Activated T-cell treated with anti-CD3 and anti-CD28 coated beads, Interleukin-2, amount 50 U/mL, for 24 hours (primary cell): Measurements from ENCODE around the gene BCL7A.
A peak's percentile ranks its signal among the peaks of the same experiment; 100 is the strongest.

Source experiments
- DNase-seq: peaks from one replicate; pipeline ENCODE4 v3.0.0-alpha.2; 2020
- H3K27ac Mint-ChIP-seq: 2 replicates; pipeline ENCODE4 v1.8.0; 2020; ENCODE audit warnings: mild to moderate bottlenecking, mixed read lengths
- H3K27me3 Mint-ChIP-seq: 2 replicates; pipeline ENCODE4 v1.8.0; 2020; ENCODE audit warnings: mixed read lengths
- H3K36me3 Mint-ChIP-seq: 2 replicates; pipeline ENCODE4 v1.8.0; 2020; ENCODE audit warnings: low read depth, mixed read lengths
- H3K4me1 Mint-ChIP-seq: 2 replicates; pipeline ENCODE4 v1.8.0; 2020; ENCODE audit warnings: low read depth, mixed read lengths
- H3K4me3 Mint-ChIP-seq: 2 replicates; pipeline ENCODE4 v1.8.0; 2020; ENCODE audit warnings: mild to moderate bottlenecking, moderate library complexity, mixed read lengths
- H3K9me3 Mint-ChIP-seq: 2 replicates; pipeline ENCODE4 v1.8.0; 2020; ENCODE audit warnings: mixed read lengths

BCL7A gene

DNA sequence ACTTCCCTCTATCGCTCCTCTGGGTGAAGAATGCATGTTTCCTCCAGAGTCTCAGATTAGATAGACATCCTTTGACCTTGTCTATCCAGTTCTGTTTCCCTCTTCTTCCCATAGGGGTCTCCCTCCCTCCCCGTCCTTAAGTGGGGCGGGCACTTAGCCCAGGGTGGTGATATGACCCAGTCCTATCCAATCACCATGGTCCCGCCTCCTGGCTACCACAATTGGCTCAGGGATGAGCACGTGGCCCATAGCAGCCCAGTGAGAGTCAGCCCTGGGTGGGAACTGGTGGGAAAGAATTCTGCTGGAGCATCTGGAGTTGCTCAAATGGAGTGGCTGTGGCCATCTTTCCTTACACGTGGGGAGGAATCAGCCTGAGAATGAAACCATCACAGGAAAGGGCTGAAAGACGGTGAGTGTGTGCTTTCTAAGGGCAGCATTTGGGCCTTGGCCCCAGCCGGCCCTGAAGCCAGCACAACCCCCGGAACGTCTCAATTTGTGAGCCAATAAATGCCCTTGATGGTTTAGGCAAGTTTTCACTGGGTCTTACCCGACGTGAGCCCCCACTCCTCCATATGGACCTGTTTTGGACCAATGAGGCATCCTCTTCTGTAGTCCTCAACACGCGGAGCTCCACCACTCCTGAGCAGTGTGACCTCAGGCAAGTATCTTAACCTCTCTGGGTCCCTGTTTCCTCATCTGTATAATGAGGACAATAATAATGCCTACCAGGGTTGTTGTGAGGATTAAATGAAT, 42.5 kb downstream of the BCL7A start:
- DNase-seq = peak; percentile 54
- no peaks in the 10 kb centered on the region for H3K27me3 Mint-ChIP-seq
- no peaks in the 10 kb centered on the region for H3K9me3 Mint-ChIP-seq
- no peak overlapping the region for H3K4me3 Mint-ChIP-seq
- H3K4me1 Mint-ChIP-seq = peaks cover 12% of the 10 kb centered on the region
- H3K27ac Mint-ChIP-seq = no peak overlapping the region
- H3K36me3 Mint-ChIP-seq = peaks cover 3% of the 10 kb centered on the region

DNA sequence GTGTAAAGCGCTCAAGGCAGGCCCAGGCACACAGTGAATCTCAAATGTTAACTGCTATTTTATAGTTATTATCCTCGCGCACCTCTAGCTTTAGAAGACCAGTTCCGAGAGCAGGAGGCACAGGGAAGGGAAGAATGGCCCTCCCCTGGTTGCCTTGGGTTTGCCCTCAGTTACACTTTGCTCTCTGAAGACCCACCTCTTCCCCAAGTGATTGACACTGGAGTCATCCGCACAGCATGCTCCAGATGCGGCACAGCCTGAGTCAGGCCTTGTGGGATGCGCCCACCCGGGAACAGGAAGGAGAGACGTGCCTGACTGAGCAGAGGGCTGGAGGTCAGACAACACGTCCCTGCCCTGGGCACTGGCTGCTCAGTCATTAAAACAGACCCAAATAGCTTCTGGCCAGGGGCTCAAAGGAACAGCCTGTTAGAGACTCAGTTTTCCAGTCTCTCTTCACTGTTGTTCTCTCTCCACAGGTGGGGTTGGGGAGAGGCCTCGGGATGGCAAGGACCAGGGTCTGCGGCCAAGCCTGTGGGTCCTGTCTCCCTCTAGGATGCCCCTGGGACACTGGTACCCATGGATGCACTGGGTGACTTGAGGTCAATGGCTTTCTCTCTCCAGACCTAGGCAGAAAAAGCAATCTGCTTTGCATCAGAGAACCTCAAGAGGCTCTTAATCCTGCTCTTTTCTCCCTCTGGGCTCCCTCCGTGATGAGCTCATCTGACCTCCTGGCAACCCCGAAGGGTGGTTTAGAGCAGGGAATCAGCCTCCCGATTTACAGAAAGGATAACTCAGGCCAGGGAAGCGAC, 43.3 kb downstream of the BCL7A start:
- H3K4me3 Mint-ChIP-seq = no peak overlapping the region

DNA sequence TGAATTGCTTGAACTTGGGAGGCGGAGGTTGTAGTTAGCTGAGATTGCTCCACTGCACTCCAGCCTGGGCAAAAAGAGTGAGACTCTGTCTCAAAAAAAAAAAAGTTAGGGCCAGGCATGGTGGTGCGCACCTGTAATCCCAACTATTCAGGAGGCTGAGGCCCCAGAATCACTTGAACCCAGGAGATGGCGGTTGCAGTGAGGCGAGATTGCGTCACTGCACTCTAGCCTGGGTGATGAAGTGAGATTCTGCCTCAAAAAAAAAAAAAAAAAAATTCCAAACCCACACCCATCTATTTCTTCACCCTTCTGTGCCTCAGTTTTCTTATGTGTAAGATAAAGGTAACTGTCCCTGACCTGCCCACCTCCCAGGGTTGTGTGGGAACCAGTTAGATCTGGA, 45.9 kb downstream of the BCL7A start:
- Mint-ChIP-seq H3K27ac (no peak overlapping the region), H3K36me3 (no peaks in the 10 kb centered on the region), H3K4me1 (peaks cover 12% of the 10 kb centered on the region), H3K4me3 (peak overlapping the region; percentile 11), H3K9me3 (no peaks in the 10 kb centered on the region), H3K27me3 (no peaks in the 10 kb centered on the region)
- no peak for DNase-seq

More for the DNA sequence above, 43.3 kb downstream of the BCL7A start:
- Mint-ChIP-seq H3K27me3 (no peaks in the 10 kb centered on the region), H3K36me3 (peaks cover 3% of the 10 kb centered on the region), H3K27ac (no peak overlapping the region), H3K4me1 (peaks cover 12% of the 10 kb centered on the region), H3K9me3 (no peaks in the 10 kb centered on the region)
- no peak for DNase-seq

DNA sequence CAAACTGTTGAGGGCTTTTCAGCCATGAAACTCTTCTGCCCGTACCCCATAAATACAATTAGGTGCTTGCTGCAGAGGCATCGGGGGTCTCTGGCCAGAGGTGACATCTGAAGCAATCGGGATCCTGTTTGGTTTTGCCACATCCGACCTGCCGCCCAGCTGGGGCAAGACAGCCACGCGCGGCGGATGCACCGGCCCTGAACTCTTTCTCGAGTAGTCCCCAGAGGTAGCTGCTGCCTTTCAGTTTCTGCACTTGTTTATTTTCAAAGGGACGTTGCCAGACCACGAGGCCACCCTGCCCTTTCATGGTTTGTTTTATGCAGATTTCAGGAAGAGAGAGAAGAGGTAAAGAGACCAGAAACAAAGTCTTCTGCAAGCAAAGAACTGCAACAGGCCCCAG, 46.3 kb downstream of the BCL7A start:
- H3K9me3 Mint-ChIP-seq = no peaks in the 10 kb centered on the region
- peaks cover 12% of the 10 kb centered on the region for H3K4me1 Mint-ChIP-seq

DNA sequence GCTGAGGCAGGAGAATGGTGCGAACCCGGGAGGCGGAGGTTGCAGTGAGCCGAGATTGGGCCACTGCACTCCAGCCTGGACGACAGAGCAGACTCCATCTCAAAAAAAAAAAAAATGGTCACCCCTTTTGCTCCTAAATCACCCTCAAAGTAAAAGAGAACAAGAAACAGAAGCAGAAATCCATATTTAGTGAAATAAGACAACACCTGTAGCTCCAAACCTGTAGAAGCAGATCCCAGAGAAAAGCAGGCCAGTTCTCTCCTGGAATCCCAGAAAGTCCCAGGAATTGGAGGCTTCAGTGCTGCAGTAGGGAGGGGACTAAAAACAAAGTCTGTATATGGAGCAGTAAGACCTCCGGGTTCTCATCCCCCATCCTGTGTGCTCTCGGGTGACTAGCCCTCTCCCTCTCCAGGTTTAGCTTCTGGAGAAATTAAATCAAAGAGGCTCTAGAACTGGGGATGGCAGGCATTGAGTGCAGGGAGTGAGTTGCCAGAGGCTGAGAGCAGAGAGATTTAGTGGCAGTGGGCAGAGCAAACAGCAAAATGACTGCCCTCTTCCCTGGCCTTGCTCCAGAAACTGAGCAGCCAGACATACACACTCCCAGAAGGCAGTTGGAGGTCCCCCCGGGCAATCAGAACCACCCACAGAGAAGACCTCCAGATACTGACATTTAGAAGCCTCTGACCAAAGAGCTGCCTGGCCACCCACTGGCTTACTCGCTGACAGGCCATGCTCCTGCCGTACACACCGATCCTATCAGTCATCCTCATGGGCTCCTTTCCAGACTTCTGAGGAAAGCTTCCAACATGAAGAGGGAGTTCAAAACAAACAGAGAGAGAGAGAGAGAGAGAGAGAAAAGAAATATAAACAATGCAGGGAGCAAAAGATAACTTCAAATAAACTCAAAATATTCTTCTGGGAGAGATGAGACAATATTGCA, 50.6 kb downstream of the BCL7A start:
- peaks cover 25% of the 10 kb centered on the region for H3K4me1 Mint-ChIP-seq
- no peak overlapping the region for H3K27ac Mint-ChIP-seq
- H3K27me3 Mint-ChIP-seq = no peaks in the 10 kb centered on the region
- no peak for DNase-seq
- H3K36me3 Mint-ChIP-seq = no peaks in the 10 kb centered on the region
- H3K4me3 Mint-ChIP-seq = no peak overlapping the region
- H3K9me3 Mint-ChIP-seq = no peaks in the 10 kb centered on the region

More for the DNA sequence above, 46.3 kb downstream of the BCL7A start:
- Mint-ChIP-seq H3K36me3 (no peaks in the 10 kb centered on the region), H3K27ac (no peak overlapping the region), H3K27me3 (no peaks in the 10 kb centered on the region), H3K4me3 (peak overlapping the region; percentile 11)
- DNase-seq = no peak

DNA sequence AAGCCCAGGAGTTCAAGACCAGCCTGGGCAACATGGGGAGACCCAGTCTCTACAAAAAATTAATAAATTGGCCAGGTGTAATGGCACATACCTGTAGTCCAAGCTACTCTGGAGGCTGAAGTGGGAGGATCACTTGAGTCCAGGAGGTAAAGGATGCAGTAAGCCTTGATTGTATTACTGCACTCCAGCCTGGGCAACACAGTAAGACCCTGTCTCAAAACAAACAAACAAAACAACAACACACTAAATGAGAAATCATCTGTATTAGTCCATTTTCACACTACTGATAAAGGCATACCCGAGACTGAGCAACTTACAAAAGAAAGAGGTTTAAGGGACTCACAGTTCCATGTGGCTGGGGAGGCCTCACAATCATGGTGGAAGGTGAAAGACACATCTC, 52.1 kb downstream of the BCL7A start:
- Mint-ChIP-seq H3K27me3 (no peaks in the 10 kb centered on the region), H3K4me1 (peaks cover 21% of the 10 kb centered on the region), H3K27ac (no peak overlapping the region), H3K36me3 (no peaks in the 10 kb centered on the region), H3K9me3 (no peaks in the 10 kb centered on the region), H3K4me3 (no peak overlapping the region)
- no peak for DNase-seq

DNA sequence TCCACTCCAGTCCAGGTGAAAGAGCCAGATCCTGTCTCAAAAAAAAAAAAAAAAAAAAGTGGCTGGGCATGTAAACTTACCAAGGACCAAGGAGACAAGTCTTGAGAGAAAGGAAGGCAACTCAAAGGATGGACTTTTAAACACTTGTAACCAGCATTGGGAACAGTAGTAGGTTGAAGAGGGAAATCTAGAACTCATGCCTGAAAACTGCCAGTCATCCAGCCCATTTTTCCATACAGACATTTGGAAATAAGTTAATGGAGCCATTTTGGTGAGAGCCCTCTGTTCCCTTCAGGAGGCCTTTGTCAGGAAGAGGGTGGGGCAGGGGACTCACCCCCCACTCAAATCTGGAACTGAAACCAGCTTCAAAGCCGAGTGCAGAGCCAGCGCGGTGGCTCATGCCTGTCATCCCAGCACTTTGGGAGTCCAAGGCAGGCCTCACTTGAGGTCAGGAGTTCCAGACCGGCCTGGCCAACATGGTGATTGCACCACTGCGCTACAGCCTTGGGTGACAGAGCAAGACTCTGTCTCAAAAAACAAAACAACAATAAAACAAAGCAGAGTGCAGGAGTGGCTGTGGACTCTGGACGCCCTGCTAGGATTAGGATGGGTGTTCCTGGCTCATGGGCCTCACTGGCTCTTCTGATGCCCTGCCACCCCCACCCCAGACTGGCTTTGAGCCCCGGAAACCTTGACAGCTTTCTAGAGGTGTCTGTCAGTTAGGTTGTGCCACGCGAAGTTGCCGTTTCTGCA, 55.2 kb downstream of the BCL7A start:
- no peaks in the 10 kb centered on the region for H3K9me3 Mint-ChIP-seq
- no peak overlapping the region for H3K4me3 Mint-ChIP-seq
- peaks cover 45% of the 10 kb centered on the region for H3K4me1 Mint-ChIP-seq
- H3K36me3 Mint-ChIP-seq = peaks cover 17% of the 10 kb centered on the region
- H3K27me3 Mint-ChIP-seq = no peaks in the 10 kb centered on the region
- no peak for DNase-seq
- H3K27ac Mint-ChIP-seq = peak overlapping the region; percentile 34

DNA sequence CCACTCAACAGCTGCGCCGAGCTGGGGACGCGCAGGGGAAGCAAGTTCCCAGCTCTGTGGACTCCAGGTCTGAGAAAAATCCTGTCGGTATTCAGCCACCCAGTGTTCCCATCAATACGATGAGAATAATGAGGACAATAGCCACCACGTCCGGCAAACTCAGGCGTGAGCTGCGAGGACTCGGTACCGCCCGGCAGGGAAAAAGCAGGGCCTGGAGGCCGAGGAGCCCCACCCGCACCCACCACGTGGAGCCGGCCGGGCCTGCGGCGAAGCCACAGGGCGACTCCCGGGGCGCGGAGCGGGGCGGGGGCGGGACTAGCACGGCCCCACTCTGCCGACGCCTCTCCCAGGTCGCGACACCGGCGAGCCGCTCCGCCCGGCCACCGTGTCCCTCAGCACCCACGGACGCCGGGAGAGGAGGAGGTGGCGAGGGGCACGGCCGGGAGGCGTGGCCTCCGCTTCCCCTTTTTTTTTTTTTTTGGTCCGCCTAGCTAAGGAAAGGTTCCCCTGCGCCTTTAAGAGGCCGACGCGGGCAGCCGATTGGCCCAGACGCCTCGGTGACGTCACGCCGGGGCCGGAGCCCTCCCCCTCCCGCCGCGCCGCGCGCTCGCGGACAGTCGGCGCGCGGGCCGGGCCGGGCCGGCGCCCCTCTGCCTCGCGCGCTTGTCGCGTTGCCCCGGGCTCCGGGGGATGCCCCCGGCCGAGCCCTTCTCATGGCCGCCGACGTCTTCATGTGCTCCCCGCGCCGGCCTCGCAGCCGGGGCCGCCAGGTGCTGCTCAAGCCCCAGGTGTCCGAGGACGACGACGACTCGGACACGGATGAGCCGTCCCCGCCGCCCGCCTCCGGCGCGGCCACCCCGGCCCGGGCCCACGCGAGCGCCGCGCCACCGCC, 56.7 kb downstream of the BCL7A start, which contains the start of gene MLXIP:
Gene MLXIP (plus strand): TSS at position 616 of the 892 bp plus-strand sequence. CDS start 98 bp downstream, at position 714.
- Mint-ChIP-seq H3K27ac (peak within 1 kb of the TSS; percentile 91), H3K4me3 (peak within 1 kb of the TSS; percentile 91), H3K36me3 (peaks cover 27% of the 10 kb centered on the region), H3K27me3 (no peaks in the 10 kb centered on the region), H3K4me1 (peaks cover 60% of the 10 kb centered on the region), H3K9me3 (no peaks in the 10 kb centered on the region)
- peak; percentile 92 for DNase-seq

DNA sequence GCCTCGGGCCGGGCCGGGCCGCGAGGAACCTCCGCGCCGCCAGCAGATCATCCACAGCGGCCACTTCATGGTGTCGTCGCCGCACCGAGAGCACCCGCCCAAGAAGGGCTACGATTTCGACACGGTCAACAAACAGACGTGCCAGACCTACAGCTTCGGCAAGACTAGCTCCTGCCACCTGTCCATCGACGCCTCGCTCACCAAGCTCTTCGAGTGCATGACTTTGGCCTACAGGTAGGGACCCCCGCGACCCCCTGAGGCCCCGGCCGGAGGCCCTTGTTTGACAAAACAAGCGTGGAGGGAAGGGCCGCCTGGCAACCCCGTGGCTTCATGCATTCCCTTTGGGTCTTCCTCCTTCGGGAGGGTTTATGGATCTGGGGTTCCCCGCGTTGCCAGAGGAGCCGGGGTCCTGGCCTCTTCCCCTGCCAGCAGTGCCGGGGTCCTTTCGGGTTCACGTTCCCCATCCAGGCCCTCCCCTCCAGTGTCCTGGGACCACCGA, 57.4 kb downstream of the BCL7A start:
- Mint-ChIP-seq H3K4me3 (peak overlapping the region; percentile 91), H3K27me3 (no peaks in the 10 kb centered on the region), H3K4me1 (peaks cover 65% of the 10 kb centered on the region), H3K9me3 (no peaks in the 10 kb centered on the region), H3K36me3 (peaks cover 34% of the 10 kb centered on the region), H3K27ac (peak overlapping the region; percentile 91)
- DNase-seq = no peak

DNA sequence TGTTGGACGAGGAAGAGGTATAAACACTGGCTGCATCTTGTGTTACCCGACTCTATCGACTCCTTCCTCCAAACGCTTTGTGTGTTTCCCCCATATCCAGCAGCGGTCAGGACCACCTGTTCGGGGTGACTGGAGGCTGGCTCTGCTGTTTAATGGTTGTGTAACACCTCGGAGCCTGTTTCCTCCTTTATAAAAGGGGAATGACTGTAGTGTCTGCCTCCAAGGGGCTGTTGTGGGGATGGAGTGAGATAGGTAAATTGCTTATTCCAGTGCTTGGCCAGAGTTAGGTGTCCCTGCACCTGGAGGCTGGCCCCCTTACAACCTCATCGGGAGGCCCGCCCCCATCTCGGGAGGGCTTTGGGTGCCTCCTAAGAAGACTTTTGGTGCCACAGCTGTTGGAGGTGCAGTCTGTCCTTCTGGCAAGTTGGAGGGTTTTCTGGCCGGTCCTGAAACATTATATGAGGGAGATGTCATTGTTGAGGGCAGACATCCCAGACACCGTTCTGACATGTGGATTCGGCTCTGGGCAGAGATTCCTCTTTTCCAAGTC, 57.9 kb downstream of the BCL7A start:
- peak overlapping the region; percentile 91 for H3K4me3 Mint-ChIP-seq
- H3K4me1 Mint-ChIP-seq = peaks cover 66% of the 10 kb centered on the region

DNA sequence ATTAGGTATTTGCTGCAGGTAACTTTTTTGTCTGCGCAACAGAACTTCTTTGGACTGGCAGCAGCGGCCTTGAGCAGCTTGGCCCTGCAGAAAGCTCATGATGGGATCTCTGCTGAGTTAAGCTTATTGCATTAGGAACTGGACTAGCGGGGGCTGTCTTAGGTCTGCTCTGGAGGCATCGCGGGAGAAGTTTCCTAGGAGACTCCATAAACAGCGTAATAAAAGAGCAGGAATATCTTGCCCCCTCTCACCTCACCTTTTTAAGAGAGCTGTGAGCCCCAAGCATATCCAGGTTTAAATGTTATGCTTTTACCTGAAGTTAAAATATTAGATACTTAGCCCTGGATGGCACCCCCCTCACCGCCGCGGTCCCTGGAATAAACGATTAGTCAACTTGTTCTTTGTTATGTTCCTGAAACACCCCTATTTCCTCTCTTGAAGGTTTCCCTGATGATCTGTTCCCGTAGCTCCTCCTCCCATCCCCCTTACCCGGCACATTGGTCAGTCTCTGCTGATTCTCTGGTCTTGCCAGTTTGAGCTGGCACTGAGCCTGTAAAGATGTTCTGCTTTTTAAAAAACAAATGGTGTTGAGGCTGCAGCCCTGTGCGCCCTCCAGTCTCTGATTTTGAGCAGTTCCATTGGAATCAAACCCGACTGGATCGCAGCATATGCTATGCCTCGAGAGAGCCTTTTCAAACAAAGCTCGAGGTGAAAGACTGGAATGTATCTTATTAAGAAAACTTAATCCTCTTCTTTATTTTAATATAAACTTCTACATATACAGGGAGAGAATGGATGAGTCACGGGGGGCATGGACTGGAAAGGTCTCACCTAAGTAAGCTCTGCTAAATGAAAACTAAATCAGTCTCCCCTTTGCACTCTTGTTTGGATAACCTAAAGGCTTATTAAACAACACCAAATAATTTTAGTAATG, 58.7 kb downstream of the BCL7A start:
- H3K4me1 Mint-ChIP-seq = peaks cover 71% of the 10 kb centered on the region
- peak overlapping the region; percentile 91 for H3K27ac Mint-ChIP-seq
- H3K4me3 Mint-ChIP-seq = peak overlapping the region; percentile 91
- no peaks in the 10 kb centered on the region for H3K27me3 Mint-ChIP-seq
- H3K36me3 Mint-ChIP-seq = peaks cover 45% of the 10 kb centered on the region
- H3K9me3 Mint-ChIP-seq = no peaks in the 10 kb centered on the region
- no peak for DNase-seq

More for the DNA sequence above, 57.9 kb downstream of the BCL7A start:
- Mint-ChIP-seq H3K9me3 (no peaks in the 10 kb centered on the region), H3K27me3 (no peaks in the 10 kb centered on the region), H3K27ac (peak overlapping the region; percentile 91), H3K36me3 (peaks cover 39% of the 10 kb centered on the region)
- peak; percentile 55 for DNase-seq
